GM18861 (cell line): Measurements from ENCODE around the gene TICRR.
"Not testable (repeated sequence)": the region's sequence is repeated elsewhere in the genome, so short reads cannot be mapped to it uniquely, and the experiment has no call there.

Source experiments
- ATAC-seq: cut with Tn5 transposase; IDR thresholded peaks from one replicate; pipeline ENCODE4 v1.9.1; 2021; ENCODE audit not compliant: unreplicated experiment

Gene TICRR

GRCh38 chr15:89575146-89575655, at the start of gene TICRR:
Gene TICRR, plus strand, starts transcription at chr15:89575469. Its CDS starts 118 bp downstream, at chr15:89575587.
- peak; percentile 90 for ATAC-seq

GRCh38 chr15:89526181-89526580, 49.1 kb upstream of the TICRR start:
- ATAC-seq: no peak

GRCh38 chr15:89526601-89527441, 48.4 kb upstream of the TICRR start:
- no peak for ATAC-seq

GRCh38 chr15:89528757-89529352, 46.4 kb upstream of the TICRR start:
- no peak for ATAC-seq

DNA sequence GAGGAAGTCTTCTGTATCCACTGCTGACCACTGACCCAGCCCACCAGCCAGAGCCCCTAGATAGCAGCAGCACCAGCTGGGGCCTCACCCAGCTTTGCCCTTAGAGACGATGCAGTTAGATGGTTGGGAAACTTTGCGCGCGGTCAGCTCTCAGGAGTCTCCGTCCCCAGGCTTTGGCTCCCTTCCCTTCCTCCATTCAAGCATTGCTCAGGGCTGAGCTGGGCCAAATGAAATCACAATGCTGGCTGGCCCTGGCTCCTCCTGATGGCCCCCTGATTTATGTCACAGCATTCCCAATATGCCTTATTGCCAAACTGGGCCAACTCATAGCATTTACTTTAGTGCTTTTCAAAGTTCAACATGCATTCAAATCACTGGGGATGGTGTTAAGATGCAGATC, 44.3 kb upstream of the TICRR start:
- ATAC-seq: no peak

DNA sequence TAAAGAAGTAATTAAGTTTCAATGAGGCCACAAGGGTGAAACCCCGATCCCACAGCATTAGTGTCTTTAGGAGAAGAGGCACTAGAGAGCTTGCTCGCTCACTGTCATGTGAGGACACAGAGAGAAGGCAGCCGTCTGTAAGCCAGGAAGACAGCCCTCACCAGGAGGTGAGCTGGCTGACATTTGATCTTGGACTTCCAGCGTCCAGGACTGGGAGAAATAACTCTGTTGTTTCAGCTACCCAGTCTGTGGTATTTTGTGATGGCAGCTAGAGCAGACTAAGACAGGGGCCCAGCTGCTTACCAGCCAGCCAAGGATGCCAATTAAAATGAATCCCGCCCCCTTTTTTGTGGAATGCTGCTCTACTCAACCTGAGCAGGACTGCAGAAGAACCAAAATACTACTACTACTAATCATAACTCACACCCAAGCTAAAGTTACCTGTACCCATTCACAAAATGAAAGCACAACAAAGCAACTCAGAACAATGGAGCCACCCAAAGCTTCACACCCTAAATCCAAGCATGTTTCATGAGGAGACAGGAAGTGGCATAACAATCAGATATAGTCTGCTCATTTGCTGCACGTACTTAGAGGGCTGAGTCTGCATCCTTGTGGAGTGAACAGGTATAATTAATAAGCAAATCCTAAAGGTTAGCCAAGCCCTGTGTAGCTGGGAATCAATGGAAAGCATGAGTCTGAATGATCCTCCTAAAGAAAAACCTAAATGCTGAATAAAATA, 43.3 kb upstream of the TICRR start:
- no peak for ATAC-seq

DNA sequence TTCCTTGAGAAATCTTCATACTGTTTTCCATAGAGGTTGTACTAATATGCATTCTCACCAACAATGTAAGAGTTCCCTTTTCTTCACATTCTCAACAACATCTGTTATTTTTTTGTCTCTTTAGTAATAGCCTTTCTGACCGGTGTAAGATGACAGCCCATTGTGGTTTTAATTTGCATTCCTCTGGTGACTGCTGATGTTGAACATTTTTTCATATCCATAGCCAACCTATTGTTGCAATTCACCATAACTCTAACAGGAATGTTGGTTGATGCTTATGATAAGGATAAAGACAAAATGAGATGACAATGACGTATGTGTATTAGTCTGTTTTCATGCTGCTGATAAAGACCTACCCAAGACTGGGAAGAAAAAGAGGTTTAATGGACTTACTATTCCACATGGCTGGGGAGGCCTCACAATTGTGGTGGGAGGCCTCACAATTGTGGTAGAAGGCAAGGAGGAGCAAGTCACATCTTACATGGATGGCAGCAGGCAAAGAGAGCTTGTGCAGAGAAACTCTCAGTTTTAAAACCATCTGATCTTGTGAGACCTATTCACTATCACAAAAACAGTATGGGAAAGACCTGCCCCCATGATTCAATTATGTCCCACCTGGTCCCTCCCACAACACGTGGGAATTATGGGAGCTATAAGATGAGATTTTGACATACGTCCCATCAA, 41.3 kb upstream of the TICRR start:
- ATAC-seq: no peak

DNA sequence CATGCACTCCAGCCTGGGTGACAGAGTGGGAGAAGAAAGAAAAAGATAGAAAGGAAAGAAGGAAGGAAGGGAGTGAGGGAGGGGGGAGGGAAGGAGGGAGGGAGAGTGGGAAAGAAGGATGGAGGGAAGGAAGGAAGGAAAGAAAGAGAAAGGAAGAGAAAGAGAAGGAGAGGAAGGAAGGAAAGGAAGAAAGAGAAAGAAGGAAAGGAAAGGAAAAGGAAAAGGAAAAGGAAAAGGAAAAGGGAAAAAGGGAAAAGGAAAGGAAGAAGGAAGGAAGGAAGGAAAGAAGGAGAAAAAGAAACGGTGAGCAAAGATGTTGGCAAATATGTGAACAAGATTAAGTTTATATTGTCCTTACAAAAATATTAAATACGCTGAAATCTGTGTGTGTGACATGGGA, 36.2 kb upstream of the TICRR start:
- ATAC-seq: no peak

- ATAC-seq: no peak
These were observed 32.9 kb upstream of the TICRR start for GRCh38 chr15:89542369-89542768.

DNA sequence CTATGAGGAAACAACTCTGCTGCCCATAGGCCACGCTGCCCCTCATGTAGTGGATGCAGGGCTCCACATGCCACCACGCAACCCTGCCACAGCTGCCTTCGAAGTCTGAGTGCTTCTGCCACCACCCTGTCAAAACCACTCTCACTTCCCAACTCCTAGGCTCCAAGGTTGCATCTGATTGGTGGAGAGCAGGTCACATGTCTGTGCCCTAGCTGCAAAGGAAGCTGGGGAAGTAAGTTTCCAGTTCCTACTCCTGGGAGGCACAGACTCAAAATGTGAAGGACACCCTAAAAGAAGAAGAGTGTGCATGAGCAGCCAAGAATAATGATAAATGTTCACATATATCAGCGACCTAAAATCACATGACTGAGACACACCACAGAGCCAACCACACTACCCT, 31.9 kb upstream of the TICRR start:
- no peak for ATAC-seq

- ATAC-seq: not testable (repeated sequence)
These were observed 26.1 kb upstream of the TICRR start for GRCh38 chr15:89549138-89549537.

DNA sequence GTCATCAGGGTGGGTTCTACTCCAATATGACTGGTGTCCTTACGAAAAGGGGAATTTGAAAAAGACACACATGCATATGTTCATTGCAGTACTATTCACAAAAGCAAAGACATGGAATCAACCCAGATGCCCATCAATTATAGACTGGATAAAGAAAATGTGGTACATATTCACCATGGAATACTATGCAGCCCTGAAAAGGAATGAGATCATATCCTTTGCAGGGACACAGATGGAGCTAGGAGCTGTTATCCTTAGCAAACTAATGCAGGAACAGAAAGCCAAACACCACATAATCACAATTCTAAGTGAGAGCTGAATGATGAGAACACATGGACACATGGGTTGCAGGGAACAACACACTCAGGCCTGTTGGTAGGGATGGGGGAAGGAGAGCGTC, 24.8 kb upstream of the TICRR start:
- no peak for ATAC-seq

- peak; percentile 82 for ATAC-seq
These were observed 23.7 kb upstream of the TICRR start for GRCh38 chr15:89551550-89551949.

DNA sequence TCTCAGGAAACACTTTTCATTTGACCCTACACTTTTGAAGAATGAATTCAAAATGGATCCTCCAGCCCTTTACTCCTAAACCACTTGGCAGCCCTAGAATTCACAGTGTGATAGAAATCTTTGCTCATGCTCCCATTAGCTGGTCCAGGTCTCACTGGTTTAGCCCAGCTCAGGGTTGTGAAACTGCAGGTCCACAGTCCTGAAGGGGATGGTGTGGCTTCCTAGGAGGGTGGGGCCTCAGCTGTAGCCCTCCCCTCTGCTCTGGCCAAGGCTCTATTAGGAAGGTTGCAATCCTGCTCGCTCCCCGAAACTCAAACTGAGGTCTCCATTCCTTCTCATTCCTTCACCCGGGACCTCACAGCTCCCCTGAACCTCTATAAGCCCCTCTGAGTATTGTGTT, 21.6 kb upstream of the TICRR start:
- no peak for ATAC-seq

DNA sequence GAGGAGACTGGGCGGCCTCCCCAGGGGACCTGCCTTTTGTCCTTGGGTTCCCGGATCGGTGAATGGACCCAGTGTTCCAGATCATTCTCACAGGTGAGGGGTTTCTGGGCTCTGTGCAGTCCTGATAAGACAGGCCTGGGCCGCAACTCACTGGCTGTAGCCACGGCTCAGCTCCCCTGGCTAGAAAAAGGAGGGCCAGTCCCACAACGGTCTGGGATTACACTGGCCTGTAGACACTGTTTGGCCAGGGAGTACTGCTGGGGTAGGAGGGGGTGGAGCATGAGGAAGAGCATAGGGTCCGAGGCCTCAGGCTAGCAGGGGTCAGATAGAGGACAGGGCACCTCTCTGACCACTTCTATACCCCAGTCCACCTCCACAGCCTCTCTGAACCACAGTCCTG, 21.0 kb upstream of the TICRR start:
- ATAC-seq: no peak

GRCh38 chr15:89555768-89556167, 19.5 kb upstream of the TICRR start:
- ATAC-seq: no peak

DNA sequence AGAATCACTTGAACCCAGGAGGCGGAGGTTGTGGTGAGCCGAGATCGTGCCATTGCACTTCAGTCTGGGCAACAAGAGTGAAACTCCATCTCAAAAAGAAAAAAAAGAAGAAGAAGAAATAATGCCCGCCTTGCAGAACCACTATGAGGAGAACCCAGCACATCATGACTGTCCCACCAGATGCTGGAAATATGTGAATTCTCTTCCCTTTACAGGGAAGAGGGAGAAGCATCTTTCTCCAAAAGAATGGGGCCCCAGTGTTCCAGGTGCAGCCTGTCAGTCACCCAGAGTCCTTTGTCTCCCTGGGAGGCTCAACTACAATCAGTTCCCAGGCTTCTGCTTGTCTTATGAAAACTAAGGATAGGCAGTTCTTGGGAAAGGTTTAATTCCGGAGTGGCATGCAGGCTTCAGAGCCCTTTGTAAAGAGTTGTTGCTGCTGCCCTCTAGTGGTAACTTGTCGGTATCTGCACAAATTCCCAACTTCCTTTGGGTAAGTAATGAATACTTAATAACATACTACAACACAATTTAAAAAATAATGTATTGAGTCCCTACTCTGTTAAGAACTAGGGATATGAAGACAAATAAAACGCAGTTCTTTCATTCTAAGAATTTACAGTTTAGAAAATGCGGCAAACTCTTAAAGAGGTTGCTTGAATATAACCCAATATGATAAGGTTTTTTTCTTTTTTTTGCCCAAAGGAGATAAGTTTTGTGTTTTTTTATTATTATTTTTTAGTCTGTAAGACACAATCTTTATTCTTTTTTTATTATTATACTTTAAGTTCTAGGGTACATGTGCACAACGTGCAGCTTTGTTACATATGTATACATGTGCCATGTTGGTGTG, 18.6 kb upstream of the TICRR start:
- ATAC-seq: no peak

DNA sequence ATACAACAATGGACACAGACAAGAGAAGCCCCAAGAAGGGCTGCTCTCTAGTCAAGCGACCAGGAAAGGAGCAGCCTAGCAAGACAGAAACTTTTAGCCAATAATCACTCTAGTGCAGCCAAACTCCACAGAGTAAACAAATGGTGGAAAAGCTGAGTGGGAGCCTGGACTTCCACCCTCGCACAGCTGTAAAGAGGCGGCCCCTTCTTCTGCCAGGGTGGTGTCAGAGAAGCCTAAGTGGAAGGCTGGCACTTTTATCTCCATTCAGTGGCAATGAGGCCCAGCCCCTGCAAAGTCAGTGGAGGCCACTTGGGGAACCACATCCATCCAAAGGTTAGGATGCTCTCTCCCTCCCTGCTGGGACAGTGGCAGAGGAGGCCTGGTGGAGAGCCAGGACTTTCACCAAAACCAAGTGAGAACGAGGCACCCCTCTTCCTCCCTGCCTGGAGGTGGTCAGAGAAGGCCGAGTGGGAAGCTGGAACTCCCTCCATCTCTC, 15.5 kb upstream of the TICRR start:
- ATAC-seq: no peak

DNA sequence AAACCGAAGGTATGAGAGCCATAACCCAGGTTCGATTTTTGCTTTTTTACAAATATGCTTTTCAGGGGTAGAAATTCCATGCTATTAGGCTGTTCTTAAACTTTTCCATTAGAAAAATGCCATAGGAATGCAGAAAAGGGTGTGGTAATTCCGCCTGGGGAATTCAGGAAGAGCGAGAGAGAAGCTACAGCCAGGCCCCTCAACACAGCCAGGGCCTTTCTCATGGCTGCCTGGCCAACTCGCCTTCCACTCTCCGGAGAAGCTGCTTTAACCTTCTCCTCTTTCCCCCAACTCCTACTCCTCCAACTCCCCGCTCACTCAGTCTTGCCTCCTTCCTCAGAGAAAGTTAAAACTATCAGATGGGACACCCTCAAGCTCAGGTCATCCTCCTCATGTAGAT, 9.1 kb upstream of the TICRR start:
- ATAC-seq: no peak
